Measurements from ENCODE around the gene ZBTB1.

DNA sequence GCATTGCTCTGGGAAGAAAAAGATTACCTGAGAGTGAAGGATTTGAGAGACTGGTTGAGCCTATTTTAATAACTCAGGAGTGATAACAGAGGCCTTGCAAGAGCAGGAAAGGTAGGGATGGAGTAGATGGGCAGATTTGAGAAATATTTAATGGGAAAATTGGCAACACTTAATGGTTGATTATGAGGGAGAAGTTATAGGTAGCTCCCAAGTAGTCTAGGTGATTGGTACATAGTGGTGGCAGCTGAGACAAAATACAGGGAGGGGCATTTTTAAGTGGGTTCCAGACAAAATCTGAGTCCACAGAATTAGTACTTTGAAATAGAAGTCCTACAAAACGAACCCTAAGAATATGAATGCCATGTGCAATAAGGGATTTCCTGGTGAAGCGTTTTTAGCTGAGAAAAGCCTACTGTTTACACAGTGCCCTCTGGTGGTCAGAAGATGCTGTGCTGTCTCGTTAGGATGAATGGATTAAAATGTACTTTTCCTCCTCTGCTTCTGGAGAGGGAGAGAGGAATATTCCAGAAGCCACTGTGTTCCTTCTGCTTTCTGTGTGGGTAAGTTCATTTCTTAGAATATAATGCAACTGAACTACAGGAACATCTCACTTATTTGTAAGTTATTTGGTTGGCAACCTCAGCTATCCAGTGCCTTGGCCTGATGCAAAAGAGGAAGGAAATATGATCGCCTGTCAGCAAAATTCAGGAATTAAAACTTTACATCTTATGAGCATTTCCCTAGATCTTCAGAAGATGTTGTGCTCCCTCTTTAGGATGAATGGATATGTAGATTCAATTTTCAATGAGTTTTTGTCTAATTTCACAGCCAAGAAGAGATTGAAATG is 6.5 kb downstream of the ZBTB1 start:
- TF ChIP-seq, protein P1, sequence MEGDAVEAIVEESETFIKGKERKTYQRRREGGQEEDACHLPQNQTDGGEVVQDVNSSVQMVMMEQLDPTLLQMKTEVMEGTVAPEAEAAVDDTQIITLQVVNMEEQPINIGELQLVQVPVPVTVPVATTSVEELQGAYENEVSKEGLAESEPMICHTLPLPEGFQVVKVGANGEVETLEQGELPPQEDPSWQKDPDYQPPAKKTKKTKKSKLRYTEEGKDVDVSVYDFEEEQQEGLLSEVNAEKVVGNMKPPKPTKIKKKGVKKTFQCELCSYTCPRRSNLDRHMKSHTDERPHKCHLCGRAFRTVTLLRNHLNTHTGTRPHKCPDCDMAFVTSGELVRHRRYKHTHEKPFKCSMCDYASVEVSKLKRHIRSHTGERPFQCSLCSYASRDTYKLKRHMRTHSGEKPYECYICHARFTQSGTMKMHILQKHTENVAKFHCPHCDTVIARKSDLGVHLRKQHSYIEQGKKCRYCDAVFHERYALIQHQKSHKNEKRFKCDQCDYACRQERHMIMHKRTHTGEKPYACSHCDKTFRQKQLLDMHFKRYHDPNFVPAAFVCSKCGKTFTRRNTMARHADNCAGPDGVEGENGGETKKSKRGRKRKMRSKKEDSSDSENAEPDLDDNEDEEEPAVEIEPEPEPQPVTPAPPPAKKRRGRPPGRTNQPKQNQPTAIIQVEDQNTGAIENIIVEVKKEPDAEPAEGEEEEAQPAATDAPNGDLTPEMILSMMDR (IDR thresholded peaks at IDR 0.05), result peak; percentile 96
- TF ChIP-seq EZH2 (IDR thresholded peaks at IDR 0.05; ENCODE audit: borderline replicate concordance, insufficient read depth, low read depth, low read length, poor library complexity, severe bottlenecking), result no peak

Data from B cell (primary cell).